NCI-H82 treated with DMSO at 0.1 percent for 48 hours (cell line): Measurements from ENCODE around the gene RNPEPL1.
"Not testable (repeated sequence)": the region's sequence is repeated elsewhere in the genome, so short reads cannot be mapped to it uniquely, and the experiment has no call there.

Experiments used
- DNase-seq: peaks from one replicate; lab custom pipeline; 2025; ENCODE audit not compliant: unreplicated experiment; lab: John Stamatoyannopoulos, UW

The RNPEPL1 gene

GRCh38 chr2:240538031-240538780 is 30.1 kb upstream of the RNPEPL1 start:
- no peak for DNase-seq

GRCh38 chr2:240539101-240539500 is 29.2 kb upstream of the RNPEPL1 start:
- not testable (repeated sequence) for DNase-seq

- no peak for DNase-seq
Observed at GRCh38 chr2:240539906-240540305, 28.4 kb upstream of the RNPEPL1 start.

- DNase-seq = no peak
Observed at GRCh38 chr2:240551288-240551687, 17.0 kb upstream of the RNPEPL1 start.

- no peak for DNase-seq
Observed at GRCh38 chr2:240551811-240552210, 16.5 kb upstream of the RNPEPL1 start.

GRCh38 chr2:240553956-240554480 is 14.3 kb upstream of the RNPEPL1 start:
- no peak for DNase-seq

GRCh38 chr2:240554767-240555493 is 13.4 kb upstream of the RNPEPL1 start:
- DNase-seq = no peak

- no peak for DNase-seq
Observed at GRCh38 chr2:240555541-240556250, 12.6 kb upstream of the RNPEPL1 start.

GRCh38 chr2:240556553-240557100 is 11.7 kb upstream of the RNPEPL1 start:
- no peak for DNase-seq

GRCh38 chr2:240557101-240557751 is 11.1 kb upstream of the RNPEPL1 start:
- DNase-seq = no peak

- no peak for DNase-seq
Observed at GRCh38 chr2:240557808-240558207, 10.5 kb upstream of the RNPEPL1 start, which contains the start of gene ANKMY1. ANKMY1 (minus strand) TSS chr2:240557988; CDS start chr2:240557335, 653 bp downstream.

GRCh38 chr2:240558236-240558761 is 10.0 kb upstream of the RNPEPL1 start:
- no peak for DNase-seq

GRCh38 chr2:240559286-240559685 is 9.0 kb upstream of the RNPEPL1 start:
- DNase-seq = no peak

- peak; percentile 40 for DNase-seq
Observed at GRCh38 chr2:240560084-240560479, 8.2 kb upstream of the RNPEPL1 start, which contains the start of gene DUSP28. DUSP28 (plus strand) TSS chr2:240560357; CDS start chr2:240560685, 328 bp downstream.

- peak; percentile 96 for DNase-seq
Observed at GRCh38 chr2:240560480-240561324, 7.6 kb upstream of the RNPEPL1 start.

- DNase-seq = no peak
Observed at GRCh38 chr2:240561325-240561971, 6.8 kb upstream of the RNPEPL1 start.

GRCh38 chr2:240563231-240563630 is 5.1 kb upstream of the RNPEPL1 start:
- not testable (repeated sequence) for DNase-seq

GRCh38 chr2:240563951-240564560 is 4.2 kb upstream of the RNPEPL1 start:
- DNase-seq = no peak
